ENCODE results near the gene RP9. TPM values are rescaled to one million over a fixed set of nuclear protein-coding genes. Genes with fewer than 3 reads are reported as not detected.

Gene RP9
- total and polyA plus RNA-seq, 2 of the 13 experiments (the other 11 are each of a cell fraction or from before 2014, with no cell fraction given): 14.2 to 18.6 TPM

GRCh38 chr7:33062023-33062781, 47.0 kb downstream of the RP9 start, which contains the start of gene NT5C3A (continued):
- peak; percentile 94 for TF ChIP-seq KMT2A (CRISPR knock-in tag; IDR thresholded peaks at IDR 0.05)
- TF ChIP-seq RFXAP (CRISPR knock-in tag; IDR thresholded peaks at IDR 0.05; ENCODE audit: borderline replicate concordance): peak; percentile 64; the same call in 1 of the 2 replicates
- no peak; the same call in none of the 2 replicates for TF ChIP-seq CSRNP1 (CRISPR knock-in tag; IDR thresholded peaks at IDR 0.05)
- no peak for TF ChIP-seq ARNTL (CRISPR knock-in tag; IDR thresholded peaks at IDR 0.05)
- TF ChIP-seq ZNF761 (CRISPR knock-in tag; conservative IDR thresholded peaks at IDR 0.05): no peak; the same call in 1 of the 2 replicates
- TF ChIP-seq THAP9 (CRISPR knock-in tag; IDR thresholded peaks at IDR 0.05; ENCODE audit: borderline replicate concordance): no peak
- TF ChIP-seq ZNF75D (CRISPR knock-in tag; IDR thresholded peaks at IDR 0.05; ENCODE audit: borderline replicate concordance): no peak
- peak; percentile 86 for TF ChIP-seq MTF2 (CRISPR knock-in tag; IDR thresholded peaks at IDR 0.05; ENCODE audit: borderline replicate concordance)
- TF ChIP-seq, protein P1, sequence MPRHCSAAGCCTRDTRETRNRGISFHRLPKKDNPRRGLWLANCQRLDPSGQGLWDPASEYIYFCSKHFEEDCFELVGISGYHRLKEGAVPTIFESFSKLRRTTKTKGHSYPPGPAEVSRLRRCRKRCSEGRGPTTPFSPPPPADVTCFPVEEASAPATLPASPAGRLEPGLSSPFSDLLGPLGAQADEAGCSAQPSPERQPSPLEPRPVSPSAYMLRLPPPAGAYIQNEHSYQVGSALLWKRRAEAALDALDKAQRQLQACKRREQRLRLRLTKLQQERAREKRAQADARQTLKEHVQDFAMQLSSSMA (CRISPR knock-in tag; IDR thresholded peaks at IDR 0.05): 0 out of 2 replicates have a peak, but pooled peaks have one; percentile 21
- no peak for TF ChIP-seq HCFC1 (IDR thresholded peaks at IDR 0.05; ENCODE audit: low read depth, low read length)
- no peak for TF ChIP-seq ZNF781 (CRISPR knock-in tag; IDR thresholded peaks at IDR 0.05; ENCODE audit: borderline replicate concordance, not compliant biosample characterization)
- no peak for TF ChIP-seq FOSL1 (CRISPR knock-in tag; IDR thresholded peaks at IDR 0.05; ENCODE audit: borderline replicate concordance)
- no peak for TF ChIP-seq ZBTB42 (CRISPR knock-in tag; IDR thresholded peaks at IDR 0.05)
- no peak; the same call in 1 of the 2 replicates for TF ChIP-seq JDP2 (CRISPR knock-in tag; IDR thresholded peaks at IDR 0.05; ENCODE audit: borderline replicate concordance)
- no peak; the same call in 1 of the 2 replicates for TF ChIP-seq EED (CRISPR knock-in tag; IDR thresholded peaks at IDR 0.05)
- no peak for TF ChIP-seq ZNF460 (CRISPR knock-in tag; IDR thresholded peaks at IDR 0.05; ENCODE audit: borderline replicate concordance)
- TF ChIP-seq SIN3B (IDR thresholded peaks at IDR 0.05; ENCODE audit: low read length): no peak
- no peak for TF ChIP-seq MZF1 (CRISPR knock-in tag; IDR thresholded peaks at IDR 0.05; ENCODE audit: borderline replicate concordance)
- TF ChIP-seq, protein P2, sequence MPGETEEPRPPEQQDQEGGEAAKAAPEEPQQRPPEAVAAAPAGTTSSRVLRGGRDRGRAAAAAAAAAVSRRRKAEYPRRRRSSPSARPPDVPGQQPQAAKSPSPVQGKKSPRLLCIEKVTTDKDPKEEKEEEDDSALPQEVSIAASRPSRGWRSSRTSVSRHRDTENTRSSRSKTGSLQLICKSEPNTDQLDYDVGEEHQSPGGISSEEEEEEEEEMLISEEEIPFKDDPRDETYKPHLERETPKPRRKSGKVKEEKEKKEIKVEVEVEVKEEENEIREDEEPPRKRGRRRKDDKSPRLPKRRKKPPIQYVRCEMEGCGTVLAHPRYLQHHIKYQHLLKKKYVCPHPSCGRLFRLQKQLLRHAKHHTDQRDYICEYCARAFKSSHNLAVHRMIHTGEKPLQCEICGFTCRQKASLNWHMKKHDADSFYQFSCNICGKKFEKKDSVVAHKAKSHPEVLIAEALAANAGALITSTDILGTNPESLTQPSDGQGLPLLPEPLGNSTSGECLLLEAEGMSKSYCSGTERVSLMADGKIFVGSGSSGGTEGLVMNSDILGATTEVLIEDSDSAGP (CRISPR knock-in tag; IDR thresholded peaks at IDR 0.05; ENCODE audit: borderline replicate concordance): peak; percentile 80
- TF ChIP-seq NR2F1 (CRISPR knock-in tag; IDR thresholded peaks at IDR 0.05): no peak
